Kidney capillary endothelial cell (primary cell): ENCODE measurements around the gene IRF8.
"Not testable (repeated sequence)": the region's sequence is repeated elsewhere in the genome, so short reads cannot be mapped to it uniquely, and the experiment has no call there.

ENCODE experiments used
- DNase-seq: peaks from one replicate; pipeline ENCODE4 v3.0.0-alpha.2; 2018; ENCODE audit warnings: low spot score

IRF8 gene

GRCh38 chr16:85868495-85868894 is 30.5 kb upstream of the IRF8 start:
- DNase-seq = no peak

GRCh38 chr16:85869206-85869605 is 29.8 kb upstream of the IRF8 start:
- no peak for DNase-seq

DNA sequence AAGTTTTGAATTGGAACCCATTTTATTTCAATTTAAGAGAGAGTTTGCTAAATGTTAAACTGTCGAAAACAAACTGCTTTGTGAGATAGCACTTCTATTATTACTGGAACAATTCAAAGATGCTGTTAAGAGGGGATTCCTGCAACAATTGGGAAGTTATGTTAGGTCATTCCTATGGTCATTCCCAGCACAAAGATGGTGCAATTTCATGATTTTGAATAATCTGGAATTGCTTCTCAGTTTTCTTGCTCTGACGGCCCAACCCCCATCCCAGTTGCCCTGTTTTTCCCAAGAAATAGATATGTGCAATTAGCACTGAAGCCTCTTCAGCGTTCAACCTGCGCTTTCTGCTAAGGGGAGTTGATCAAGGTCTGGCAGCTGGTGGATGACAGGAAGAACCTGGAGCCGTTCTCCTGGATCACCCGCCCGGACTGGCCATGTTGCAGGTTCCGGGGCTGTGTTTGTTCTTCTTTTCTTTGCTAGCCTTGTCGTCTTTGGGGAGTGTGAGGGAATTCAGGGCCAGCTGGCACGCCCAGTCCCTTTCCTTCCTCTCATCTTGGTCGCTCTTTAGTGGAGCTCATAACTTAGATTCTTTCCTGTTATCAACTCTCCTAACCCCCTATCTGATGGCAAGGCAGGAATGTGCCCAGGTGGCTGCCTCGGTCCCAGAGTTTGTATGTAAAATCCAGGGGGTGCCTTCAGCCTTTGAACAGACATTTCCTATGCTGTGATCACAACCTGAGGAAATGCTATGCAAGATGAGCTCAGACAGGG is 29.0 kb upstream of the IRF8 start:
- DNase-seq = no peak

GRCh38 chr16:85871756-85872155 is 27.2 kb upstream of the IRF8 start:
- no peak for DNase-seq

DNA sequence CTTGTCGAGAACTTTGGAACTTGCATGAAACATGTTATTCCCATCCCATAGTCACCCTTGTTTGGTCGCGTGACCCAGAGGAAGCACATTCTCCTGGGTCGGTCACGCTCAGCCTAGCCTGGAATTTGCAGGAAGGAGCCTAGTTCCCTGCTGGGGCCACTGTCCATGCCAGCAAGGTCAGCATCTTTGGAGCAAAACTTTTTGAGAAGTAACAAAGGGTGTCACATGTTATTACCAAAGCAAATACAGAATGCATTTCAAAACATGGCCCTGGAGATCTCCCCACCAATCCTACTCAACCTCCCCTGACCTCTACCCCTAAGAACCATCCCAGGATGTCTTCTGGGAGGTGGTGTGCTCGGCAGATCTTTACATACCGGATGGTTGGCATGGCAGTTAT is 26.2 kb upstream of the IRF8 start:
- DNase-seq = no peak

DNA sequence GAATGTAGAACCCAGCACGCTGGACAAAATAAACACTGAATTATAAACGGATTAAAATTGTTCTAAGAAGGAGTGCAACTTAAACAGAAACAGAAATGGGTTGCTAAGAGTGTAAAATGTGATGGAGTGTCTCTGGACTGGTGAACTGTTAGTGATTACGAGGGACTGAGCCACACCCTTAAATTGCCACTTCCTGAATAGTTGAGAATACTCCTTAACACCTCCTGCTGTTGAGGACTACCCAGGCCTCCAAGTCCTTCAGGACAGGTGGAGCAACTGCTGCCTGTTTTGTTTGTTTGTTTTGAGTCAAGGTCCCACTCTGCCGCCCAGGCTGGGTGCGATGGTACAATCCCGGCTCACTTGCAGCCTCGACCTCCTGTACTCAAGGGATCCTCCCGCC is 25.8 kb upstream of the IRF8 start:
- no peak for DNase-seq

GRCh38 chr16:85874031-85874430 is 24.9 kb upstream of the IRF8 start:
- not testable (repeated sequence) for DNase-seq

- DNase-seq = no peak
Measured at GRCh38 chr16:85878407-85878806, 20.6 kb upstream of the IRF8 start.

- peak; percentile 89 for DNase-seq
Measured at GRCh38 chr16:85878875-85879274, 20.1 kb upstream of the IRF8 start.

DNA sequence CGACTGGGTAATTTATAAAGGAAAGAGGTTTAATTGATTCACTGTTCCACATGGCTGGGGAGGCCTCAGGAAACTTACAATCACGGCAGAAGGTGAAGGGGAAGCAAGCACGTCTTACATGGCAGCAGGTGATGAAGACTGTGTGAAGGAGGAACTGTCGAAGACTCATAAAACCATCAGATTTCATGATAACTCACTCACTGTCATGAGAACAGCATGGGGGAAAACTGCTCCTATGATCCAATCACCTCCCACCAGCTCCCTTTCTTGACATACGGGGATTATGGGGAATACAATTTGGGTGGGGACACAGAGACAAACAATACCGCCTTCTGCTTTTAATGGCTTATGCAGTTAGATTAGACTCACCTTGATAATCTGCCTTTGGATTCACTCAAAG is 19.4 kb upstream of the IRF8 start:
- DNase-seq = no peak

GRCh38 chr16:85879975-85880831 is 18.8 kb upstream of the IRF8 start:
- DNase-seq = no peak

- DNase-seq = no peak
Measured at GRCh38 chr16:85880861-85881260, 18.1 kb upstream of the IRF8 start.

DNA sequence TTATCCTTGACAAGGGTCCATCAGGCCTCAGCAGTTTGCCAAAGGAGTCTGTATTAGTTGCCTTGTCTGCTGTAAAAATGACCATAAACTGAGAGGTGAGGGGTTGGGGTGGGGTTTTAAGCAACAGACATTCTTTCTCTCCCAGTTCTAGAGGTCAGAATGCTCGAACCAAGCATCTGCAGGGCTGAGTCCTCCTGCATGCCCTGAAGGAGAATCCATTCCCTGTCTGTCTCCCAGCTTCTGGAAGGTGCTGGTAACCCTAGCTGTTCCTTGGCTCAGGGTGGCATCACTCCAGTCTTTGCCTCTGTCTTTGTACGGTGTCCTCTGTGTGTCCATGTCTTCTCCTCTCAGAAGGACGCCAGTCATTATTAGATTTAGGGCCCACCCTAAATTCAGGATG is 17.5 kb upstream of the IRF8 start:
- no peak for DNase-seq

- no peak for DNase-seq
Measured at GRCh38 chr16:85882181-85882810, 16.7 kb upstream of the IRF8 start.

- DNase-seq = no peak
Measured at GRCh38 chr16:85883813-85884212, 15.1 kb upstream of the IRF8 start.

DNA sequence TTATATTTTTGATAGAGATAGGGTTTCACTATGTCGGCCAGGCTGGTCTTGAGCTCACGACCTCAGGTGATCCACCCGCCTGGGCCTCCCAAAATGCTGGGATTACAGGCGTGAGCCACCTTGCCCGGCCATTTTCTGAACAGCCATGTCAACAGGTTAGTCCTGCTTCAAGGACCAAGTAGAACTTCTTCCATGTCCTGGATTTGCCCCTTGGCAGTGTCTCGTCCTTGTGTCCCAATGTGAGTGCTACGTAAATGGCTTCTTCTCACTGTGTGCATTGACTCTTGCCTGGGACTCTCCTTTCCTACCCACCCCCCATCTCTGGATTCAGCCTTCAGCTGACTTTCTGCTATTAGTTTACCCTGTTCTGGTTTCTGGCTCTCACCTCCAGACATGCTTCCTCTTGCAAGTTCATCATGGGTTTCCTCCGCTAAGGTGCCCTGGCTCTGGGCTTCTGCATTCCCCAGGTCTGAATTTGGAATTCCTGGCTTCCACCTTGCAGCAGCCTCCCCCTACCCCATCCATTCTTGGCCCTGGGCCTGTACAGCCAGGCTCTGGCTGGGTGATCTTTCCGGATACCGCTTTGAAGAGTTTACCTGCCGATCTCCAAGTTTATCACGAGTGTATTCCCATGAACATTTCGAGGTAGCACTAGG is 14.0 kb upstream of the IRF8 start:
- no peak for DNase-seq

DNA sequence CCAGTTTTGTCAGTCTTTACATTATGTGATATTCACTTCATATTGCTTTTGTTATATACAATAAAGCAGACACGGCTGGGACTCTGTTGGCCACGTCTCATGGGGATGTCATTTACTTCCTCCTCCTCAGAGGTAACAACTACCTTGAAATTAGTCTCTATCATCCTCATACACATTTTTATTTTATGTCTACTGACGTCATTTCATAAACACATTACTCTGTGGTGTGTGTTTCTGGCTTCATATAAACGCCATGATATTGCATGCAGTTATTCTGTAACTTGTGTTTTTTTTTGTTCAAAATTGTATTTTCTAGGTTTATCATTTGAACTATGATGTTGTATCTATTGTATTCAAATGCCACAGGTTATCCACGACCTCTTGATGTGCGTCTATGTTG is 13.4 kb upstream of the IRF8 start:
- DNase-seq = no peak

GRCh38 chr16:85888405-85889331 is 10.3 kb upstream of the IRF8 start:
- DNase-seq = peak; percentile 92

GRCh38 chr16:85891033-85891775 is 7.8 kb upstream of the IRF8 start:
- no peak for DNase-seq

GRCh38 chr16:85891776-85892166 is 7.2 kb upstream of the IRF8 start:
- no peak for DNase-seq

GRCh38 chr16:85892760-85893159 is 6.2 kb upstream of the IRF8 start:
- no peak for DNase-seq
